Measurements from ENCODE around the gene TMEM163. TPM values are rescaled to one million over a fixed set of nuclear protein-coding genes. Genes with fewer than 3 reads are reported as not detected.
"Not testable (repeated sequence)": the region's sequence is repeated elsewhere in the genome, so short reads cannot be mapped to it uniquely, and the experiment has no call there.

Gene TMEM163
- total RNA-seq, 2 donors from 2014 or later = 0.93 to 2.6 TPM

DNA sequence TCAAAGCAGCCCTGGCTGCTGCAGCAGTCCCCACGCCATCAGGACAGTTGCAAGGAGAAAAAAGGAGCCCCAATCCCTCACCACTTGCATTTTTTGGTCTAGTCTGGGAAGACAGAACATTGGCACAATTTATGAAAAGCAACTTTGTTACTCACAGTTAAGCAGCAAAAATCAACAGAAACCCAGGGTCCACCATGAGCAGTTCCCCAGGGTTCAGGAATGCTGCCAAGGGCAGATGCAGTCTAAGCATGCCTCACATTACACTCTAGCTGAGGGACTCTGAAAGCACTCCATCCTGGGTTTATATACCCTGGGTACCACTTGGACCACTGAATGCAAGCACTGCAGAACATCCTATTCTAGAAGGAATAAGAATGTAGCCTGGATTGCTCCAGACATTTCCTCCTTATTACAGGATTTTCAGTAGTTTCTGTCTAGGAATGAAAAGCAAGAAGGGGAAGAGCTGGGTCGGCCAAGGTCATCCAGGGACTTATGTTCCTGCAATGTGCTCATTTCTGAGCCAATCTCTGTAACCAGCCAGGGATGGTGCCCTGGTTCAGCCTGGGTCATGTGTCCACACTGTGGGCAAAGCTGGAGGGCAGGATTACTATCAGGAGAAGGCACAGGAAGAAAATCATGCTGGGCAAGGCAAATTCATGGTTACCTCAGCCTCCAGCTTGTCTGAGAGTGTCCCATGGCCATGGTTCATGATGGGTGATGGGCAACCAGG, 19.5 kb upstream of the TMEM163 start:
- DNase-seq (ENCODE audit: low spot score) (no peak), ATAC-seq (no peak)
- no peak overlapping the region for H3K27ac Mint-ChIP-seq
- no peaks in the 10 kb centered on the region for H3K36me3 Mint-ChIP-seq
- H3K9me3 Mint-ChIP-seq = no peaks in the 10 kb centered on the region
- H3K4me3 Mint-ChIP-seq = no peak overlapping the region
- peaks cover 17 to 24% of the 10 kb centered on the region in 2 donors for H3K27me3 Mint-ChIP-seq
- H3K4me1 Mint-ChIP-seq (ENCODE audit: low read depth in 2 of 2) = peaks cover 0 to 8% of the 10 kb centered on the region in 2 donors

DNA sequence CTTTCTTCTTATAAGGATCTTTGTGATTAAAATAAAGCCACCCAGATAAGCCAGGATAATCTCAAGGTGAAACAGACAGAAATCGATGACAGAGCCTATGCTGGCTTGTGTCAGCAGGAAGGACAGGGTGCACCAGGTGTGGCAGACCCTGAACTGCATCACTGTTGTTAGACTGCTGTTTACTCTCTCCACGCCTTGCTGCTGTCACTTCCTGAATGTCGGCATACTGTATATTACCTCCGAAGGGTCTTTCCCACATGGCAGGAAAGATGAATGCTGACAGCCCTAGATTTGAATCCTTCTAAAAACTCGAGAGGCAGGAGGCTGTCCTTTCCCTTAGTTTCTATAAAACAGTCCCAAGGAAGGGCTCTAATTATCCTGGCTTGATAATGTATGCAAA, 18.9 kb upstream of the TMEM163 start:
- no peak for DNase-seq (ENCODE audit: low spot score)
- no peak for ATAC-seq
- Mint-ChIP-seq H3K4me3 (no peak overlapping the region), H3K36me3 (no peaks in the 10 kb centered on the region), H3K9me3 (no peaks in the 10 kb centered on the region), H3K4me1 (ENCODE audit: low read depth in 2 of 2) (peaks cover 0 to 6% of the 10 kb centered on the region in 2 donors), H3K27me3 (peaks cover 18 to 21% of the 10 kb centered on the region in 2 donors), H3K27ac (no peak overlapping the region)

DNA sequence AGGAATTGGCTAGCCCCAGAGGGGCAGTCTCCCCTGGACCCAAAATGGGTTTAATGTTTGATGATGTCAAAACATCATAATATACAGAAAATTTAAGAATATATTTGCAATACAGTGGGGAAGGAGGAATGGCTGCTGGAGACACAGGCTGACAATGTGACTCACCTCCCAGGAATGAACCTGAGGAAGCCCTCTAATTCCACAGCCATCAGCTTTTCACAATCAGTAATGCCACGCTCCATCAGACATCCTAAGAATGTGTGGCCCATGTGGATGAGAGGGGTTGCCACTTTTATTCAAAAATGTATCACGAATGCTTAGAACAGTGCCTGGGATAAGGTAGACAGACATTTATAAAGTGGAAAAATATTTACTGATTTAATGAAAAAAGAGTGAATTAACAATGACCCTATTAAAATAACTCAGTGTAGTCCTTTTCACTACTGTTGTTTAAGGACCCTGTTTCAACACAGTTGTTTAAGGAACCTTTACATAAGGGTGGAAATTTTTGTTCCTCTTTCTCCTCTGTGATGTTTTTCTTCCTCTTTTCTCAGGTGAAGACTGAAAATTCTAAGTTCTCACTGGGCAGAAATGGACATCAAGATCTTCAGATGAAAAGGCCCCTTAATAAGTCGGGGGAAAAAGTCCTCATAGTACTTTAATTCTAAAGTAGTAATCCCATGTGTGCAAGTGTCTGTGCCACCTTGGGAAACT, 17.5 kb upstream of the TMEM163 start:
- peaks cover 0 to 6% of the 10 kb centered on the region in 2 donors for H3K4me1 Mint-ChIP-seq (ENCODE audit: low read depth in 2 of 2)
- peaks cover 18 to 20% of the 10 kb centered on the region in 2 donors for H3K27me3 Mint-ChIP-seq
- no peaks in the 10 kb centered on the region for H3K36me3 Mint-ChIP-seq
- no peak for ATAC-seq
- no peak overlapping the region for H3K4me3 Mint-ChIP-seq
- H3K9me3 Mint-ChIP-seq = no peaks in the 10 kb centered on the region
- no peak for DNase-seq (ENCODE audit: low spot score)
- H3K27ac Mint-ChIP-seq = no peak overlapping the region

DNA sequence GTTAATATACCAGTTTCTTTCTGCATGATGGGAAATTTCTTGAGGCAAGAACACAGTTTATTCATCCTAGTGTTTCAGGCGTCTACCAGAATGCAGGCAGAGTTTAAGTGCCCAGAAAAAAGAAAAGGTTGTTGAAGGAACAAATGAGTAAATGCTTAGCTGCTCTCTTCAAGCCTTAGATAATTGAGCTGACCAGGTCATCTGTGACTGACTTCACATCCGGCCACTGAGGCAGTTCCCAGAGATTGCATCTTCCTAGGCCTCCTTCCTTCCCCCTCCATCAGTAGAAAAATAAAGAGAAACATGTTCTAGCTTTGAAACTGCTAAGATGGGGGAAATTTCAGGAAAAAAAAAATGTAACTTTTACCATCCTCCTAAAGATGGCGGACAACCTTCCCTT, 9.4 kb upstream of the TMEM163 start:
- no peak for ATAC-seq
- Mint-ChIP-seq H3K9me3 (no peaks in the 10 kb centered on the region), H3K27ac (no peak overlapping the region), H3K36me3 (no peaks in the 10 kb centered on the region), H3K4me1 (ENCODE audit: low read depth in 2 of 2) (no peaks in the 10 kb centered on the region), H3K4me3 (no peak overlapping the region), H3K27me3 (peaks cover 11 to 20% of the 10 kb centered on the region in 2 donors)
- no peak for DNase-seq (ENCODE audit: low spot score)

DNA sequence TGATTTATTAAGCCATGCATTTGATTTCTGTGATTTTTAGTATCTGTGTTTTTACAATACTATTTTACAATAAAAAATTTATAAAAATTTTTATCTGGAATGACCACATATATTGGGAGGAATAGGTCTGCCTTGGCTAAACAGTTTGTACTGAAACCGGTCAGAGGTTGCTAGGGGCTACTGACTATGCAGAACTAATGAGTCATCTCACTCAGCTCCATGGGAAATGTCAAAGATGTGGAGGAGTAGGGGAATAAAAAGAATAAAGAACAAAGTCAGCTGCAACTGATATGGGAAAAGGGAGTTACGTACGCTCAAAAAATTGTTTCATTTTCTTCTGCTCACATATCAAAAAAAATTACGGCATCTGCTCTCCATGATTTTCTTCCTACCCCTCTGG, 8.6 kb upstream of the TMEM163 start:
- no peak overlapping the region for H3K4me3 Mint-ChIP-seq
- no peaks in the 10 kb centered on the region for H3K4me1 Mint-ChIP-seq (ENCODE audit: low read depth in 2 of 2)
- no peaks in the 10 kb centered on the region for H3K9me3 Mint-ChIP-seq
- no peak for ATAC-seq
- DNase-seq (ENCODE audit: low spot score) = no peak
- H3K27ac Mint-ChIP-seq = no peak overlapping the region
- H3K36me3 Mint-ChIP-seq = no peaks in the 10 kb centered on the region
- H3K27me3 Mint-ChIP-seq = peaks cover 11 to 19% of the 10 kb centered on the region in 2 donors

DNA sequence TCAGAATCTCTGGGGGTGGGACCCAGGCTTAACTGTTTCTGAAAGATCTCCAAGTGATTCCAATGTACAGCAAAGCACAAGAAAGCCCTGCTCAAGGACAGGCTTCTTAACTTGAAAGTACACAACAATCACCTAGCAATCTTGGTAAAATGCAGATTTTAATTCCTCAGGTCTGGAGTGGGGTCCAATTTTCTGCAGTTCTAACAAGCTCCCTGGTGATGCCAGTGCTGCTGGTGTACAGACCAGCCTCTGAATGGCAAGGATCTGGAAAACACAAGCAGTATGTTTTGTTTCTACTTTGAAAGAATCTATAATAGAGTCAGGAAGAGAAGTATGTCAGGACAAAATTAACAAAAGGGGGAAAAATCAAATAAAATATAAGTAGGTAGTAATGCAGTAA, 7.8 kb upstream of the TMEM163 start:
- H3K4me1 Mint-ChIP-seq (ENCODE audit: low read depth in 2 of 2) = no peaks in the 10 kb centered on the region
- H3K27me3 Mint-ChIP-seq = peaks cover 17 to 23% of the 10 kb centered on the region in 2 donors
- no peak for DNase-seq (ENCODE audit: low spot score)
- no peaks in the 10 kb centered on the region for H3K9me3 Mint-ChIP-seq
- ATAC-seq = no peak
- no peaks in the 10 kb centered on the region for H3K36me3 Mint-ChIP-seq
- H3K4me3 Mint-ChIP-seq = no peak overlapping the region
- no peak overlapping the region for H3K27ac Mint-ChIP-seq

DNA sequence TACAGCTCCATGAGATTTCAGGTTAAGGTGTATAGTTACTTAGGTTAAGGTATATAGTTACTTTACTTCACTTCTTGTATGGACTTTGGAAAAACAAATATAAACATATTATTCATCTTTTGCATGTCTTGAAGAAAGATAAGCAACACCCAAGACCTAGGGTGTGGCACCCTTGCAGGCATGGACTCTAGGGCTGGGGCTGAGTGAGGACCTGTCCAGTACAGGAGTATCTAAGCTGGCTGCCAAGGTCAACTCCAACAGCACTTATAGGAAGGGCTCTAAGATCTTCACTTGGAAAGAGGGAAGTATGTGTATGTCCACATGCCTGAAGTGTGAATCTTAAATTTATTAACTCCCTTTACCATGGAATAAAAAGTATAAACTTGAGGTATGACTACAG, 7.1 kb upstream of the TMEM163 start:
- H3K4me3 Mint-ChIP-seq = no peak overlapping the region
- DNase-seq (ENCODE audit: low spot score) (no peak), ATAC-seq (no peak)
- peaks cover 21 to 30% of the 10 kb centered on the region in 2 donors for H3K27me3 Mint-ChIP-seq
- H3K9me3 Mint-ChIP-seq = no peaks in the 10 kb centered on the region
- no peaks in the 10 kb centered on the region for H3K4me1 Mint-ChIP-seq (ENCODE audit: low read depth in 2 of 2)
- no peak overlapping the region for H3K27ac Mint-ChIP-seq
- H3K36me3 Mint-ChIP-seq = no peaks in the 10 kb centered on the region

DNA sequence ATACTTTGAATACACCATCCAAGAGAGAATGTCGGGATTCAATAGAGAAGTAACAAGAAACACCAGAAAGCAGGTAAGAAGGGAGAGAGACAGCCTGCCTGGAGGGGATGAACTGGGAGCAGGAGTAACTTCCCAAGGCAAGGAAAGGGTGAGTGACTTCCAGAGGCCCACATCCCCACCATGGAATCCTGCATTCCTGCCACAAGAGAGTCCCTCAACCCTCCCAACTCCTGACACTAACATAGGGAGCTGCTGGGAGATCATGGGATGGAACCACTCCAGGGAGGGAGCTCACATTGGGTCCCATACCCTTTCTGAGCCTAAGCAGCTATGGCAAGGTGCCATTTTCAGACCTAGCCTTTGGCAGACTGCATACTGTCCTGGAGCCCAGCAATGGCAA, 5.5 kb upstream of the TMEM163 start:
- peaks cover 0 to 5% of the 10 kb centered on the region in 2 donors for H3K4me1 Mint-ChIP-seq (ENCODE audit: low read depth in 2 of 2)
- no peak overlapping the region for H3K4me3 Mint-ChIP-seq
- no peak overlapping the region for H3K27ac Mint-ChIP-seq
- H3K9me3 Mint-ChIP-seq = no peaks in the 10 kb centered on the region
- peaks cover 36 to 38% of the 10 kb centered on the region in 2 donors for H3K27me3 Mint-ChIP-seq
- ATAC-seq = peak in 1 of 2 donors; percentile 24
- no peak for DNase-seq (ENCODE audit: low spot score)
- H3K36me3 Mint-ChIP-seq = no peaks in the 10 kb centered on the region

DNA sequence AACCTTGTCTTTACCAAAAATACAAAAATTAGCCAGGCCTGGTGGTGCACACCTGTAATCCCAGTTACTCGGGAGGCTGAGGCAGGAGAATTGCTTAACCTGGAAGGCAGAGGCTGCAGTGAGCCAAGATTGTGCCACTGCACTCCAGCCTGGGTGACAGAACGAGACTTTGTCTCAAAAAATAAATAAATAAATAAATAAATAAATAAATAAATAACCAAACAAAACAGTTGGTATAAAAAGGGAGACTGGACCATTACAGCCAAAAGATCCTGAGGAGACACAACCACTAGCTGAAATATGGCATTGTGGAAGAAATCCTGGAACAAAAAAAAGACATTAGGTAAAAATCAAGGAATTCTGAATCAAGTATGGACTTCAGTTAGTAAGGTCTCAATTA, 4.9 kb upstream of the TMEM163 start:
- not testable (repeated sequence) for H3K27ac Mint-ChIP-seq; ATAC-seq; H3K36me3 Mint-ChIP-seq; H3K4me1 Mint-ChIP-seq (ENCODE audit: low read depth in 2 of 2); H3K9me3 Mint-ChIP-seq; DNase-seq (ENCODE audit: low spot score); H3K4me3 Mint-ChIP-seq
- peaks cover 36 to 39% of the 10 kb centered on the region in 2 donors for H3K27me3 Mint-ChIP-seq

DNA sequence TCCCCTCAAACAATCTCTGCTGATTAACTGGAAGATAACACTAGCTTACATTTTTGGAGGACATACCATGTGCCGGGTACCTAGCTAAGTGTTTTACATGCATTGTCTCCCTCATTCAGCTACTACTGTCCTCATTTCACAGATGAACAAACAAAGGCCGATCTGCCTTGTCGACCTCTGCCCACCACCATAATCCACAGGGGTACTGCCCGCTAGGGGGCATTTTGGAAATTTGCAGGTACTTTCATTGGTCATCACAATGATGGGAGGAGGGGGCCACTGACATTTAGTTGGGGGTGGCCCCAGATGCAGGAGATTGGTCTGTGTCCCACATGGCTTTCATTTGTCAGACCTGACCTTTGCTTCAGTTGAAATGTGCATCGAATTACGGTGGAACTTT, 3.9 kb upstream of the TMEM163 start:
- Mint-ChIP-seq H3K9me3 (no peaks in the 10 kb centered on the region), H3K4me1 (ENCODE audit: low read depth in 2 of 2) (peaks cover under 1 to 5% of the 10 kb centered on the region in 2 donors), H3K27me3 (peaks cover 33 to 34% of the 10 kb centered on the region in 2 donors), H3K36me3 (no peaks in the 10 kb centered on the region), H3K27ac (no peak overlapping the region), H3K4me3 (no peak overlapping the region)
- no peak for DNase-seq (ENCODE audit: low spot score)
- no peak for ATAC-seq

DNA sequence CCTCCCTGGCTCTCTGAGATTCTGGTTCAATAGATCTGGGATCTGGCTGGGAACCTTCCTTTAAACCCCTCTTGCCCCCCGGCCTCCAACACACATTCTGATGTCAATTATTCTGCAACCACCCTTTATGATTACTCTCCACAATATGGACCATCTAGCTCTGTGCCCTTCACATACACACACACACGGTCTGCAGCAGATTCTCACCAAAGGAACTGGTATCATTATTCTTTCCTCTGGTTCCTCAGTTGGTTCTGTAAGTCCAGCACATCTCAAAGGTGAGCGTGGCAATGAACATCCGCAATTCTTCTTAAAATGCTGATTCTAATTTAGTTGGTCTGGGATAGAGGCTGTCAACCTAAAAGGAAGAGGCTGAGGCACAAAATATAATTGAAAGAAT, 2.8 kb upstream of the TMEM163 start:
- Mint-ChIP-seq H3K27me3 (peaks cover 38 to 41% of the 10 kb centered on the region in 2 donors), H3K36me3 (no peaks in the 10 kb centered on the region), H3K4me3 (no peak overlapping the region), H3K9me3 (no peaks in the 10 kb centered on the region), H3K4me1 (ENCODE audit: low read depth in 2 of 2) (peaks cover 10 to 15% of the 10 kb centered on the region in 2 donors), H3K27ac (no peak overlapping the region)
- DNase-seq (ENCODE audit: low spot score) (no peak), ATAC-seq (no peak)

DNA sequence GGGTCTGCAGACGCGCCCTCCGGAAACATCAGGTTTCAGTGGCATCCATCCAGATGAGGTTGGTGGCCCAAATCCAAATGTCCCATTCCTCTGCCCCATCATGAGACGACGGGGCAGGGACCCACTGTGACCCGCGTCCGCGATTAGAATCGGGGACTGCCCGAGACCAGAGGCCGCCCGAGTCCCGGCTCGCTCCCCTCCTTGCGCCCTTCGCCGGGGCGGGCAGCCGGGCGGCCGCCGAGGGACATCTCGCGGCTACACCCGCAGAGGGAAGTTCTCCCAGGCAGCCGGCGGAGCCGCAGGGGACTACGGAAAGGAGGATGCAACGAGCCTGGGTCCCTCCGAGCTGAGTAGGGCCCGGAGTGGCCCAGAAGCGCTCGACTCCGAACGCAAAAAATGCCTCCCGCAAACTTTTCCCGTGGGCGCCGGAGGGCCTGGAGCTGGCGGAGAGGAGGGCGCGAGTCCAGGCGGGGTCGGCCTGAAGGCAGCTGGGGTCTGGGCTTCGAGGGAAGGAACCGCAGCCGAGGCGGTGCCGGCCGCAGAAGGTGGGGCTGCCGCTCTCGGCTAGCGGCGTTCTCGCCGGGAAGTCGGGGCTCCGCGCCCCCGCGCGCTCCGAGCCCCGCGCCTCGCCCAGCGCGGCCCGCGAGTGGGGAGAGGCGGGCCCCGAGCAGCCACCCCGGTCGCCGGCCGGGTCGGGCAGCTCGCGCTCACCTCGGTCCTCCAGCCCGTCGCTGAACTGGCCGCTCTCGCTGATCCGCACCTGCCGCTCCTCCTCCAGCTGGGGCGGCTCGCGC, 580 bp downstream of the TMEM163 start:
- Mint-ChIP-seq H3K4me1 (ENCODE audit: low read depth in 2 of 2) (peaks cover 32 to 45% of the 10 kb centered on the region in 2 donors), H3K36me3 (no peaks in the 10 kb centered on the region), H3K27me3 (peaks cover 49 to 50% of the 10 kb centered on the region in 2 donors), H3K4me3 (peak overlapping the region; percentile 88), H3K9me3 (no peaks in the 10 kb centered on the region), H3K27ac (no peak overlapping the region)
- DNase-seq (ENCODE audit: low spot score) (no peak), ATAC-seq (peak; percentile 27 to 48)

DNA sequence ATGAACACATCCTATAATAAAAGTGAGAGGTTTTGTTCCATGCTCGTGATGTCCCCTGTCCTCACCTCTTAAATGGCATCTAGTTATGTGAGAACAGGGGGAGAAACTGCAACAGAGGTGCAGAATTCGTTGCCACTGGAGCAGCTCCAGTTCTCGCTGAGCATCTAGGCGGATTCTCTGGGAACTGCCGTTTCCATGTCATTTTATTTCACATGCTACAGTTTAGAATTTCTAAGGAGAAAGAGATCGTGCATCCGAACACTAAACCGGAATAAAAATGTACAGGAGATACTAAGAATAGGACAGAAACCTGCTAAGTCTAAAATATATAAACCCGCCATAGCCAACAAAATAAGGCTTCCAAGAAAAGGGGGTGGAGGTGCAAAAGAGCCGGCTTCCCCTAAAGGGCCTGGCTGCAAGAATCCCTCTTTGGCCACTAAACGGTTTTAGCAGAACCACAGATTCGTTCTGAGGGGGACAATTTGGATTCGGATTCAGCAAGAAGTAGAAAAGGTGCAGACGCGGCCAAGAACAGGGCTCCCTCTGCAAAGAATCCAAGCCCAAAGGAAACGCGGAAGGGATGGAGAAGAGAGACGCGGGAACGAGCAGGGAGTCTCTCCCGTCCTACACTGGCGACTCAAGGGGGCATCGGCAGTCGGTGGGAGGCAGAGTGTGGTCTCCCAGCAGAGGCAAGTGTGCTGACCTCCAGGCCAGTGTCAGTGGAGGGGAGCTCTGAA, 1.3 kb downstream of the TMEM163 start:
- Mint-ChIP-seq H3K4me3 (peak overlapping the region; percentile 88), H3K27me3 (peaks cover 49 to 50% of the 10 kb centered on the region in 2 donors), H3K27ac (peak overlapping the region in 1 of 2 donors; percentile 33), H3K4me1 (ENCODE audit: low read depth in 2 of 2) (peaks cover 37 to 48% of the 10 kb centered on the region in 2 donors), H3K36me3 (no peaks in the 10 kb centered on the region), H3K9me3 (no peaks in the 10 kb centered on the region)
- ATAC-seq (no peak), DNase-seq (ENCODE audit: low spot score) (no peak)
